PC-3 (cell line): ENCODE data around the gene KNTC1. TPM values are rescaled to one million over a fixed set of nuclear protein-coding genes. Genes with fewer than 3 reads are reported as not detected.

ENCODE experiments used
- ATAC-seq: fragments of 200-7000 bp; cut with Tn5 transposase; 2 replicates; pipeline ENCODE4 v1.9.1; 2020; ENCODE audit warnings: mild to moderate bottlenecking, moderate library complexity
- BruUV-seq: library from RNA; stranded (reverse); fragments of 400-500 nt; replicated peaks from 2 replicates; lab custom pipeline; 2021; lab: Mats Ljungman, UMichigan
- CTCF ChIA-PET: fragments of 300-600 bp; sonication (Branson Sonifier 250); formaldehyde crosslinking; loops from one replicate; lab custom pipeline; 2022; ENCODE audit warnings: antibody characterized with exemption; lab: Charles Lee
- POLR2A ChIA-PET: fragments of 300-600 bp; sonication (Branson Sonifier 250); formaldehyde crosslinking; loops from one replicate; lab custom pipeline; 2022; ENCODE audit warnings: antibody characterized with exemption; ENCODE audit not compliant: unreplicated experiment; lab: Charles Lee
- DNase-seq: peaks from one replicate; pipeline ENCODE4 v3.0.0-alpha.2; 2015
- H2AFZ ChIP-seq: fragments of 300-600 bp; sonication (generic); 2 replicates; pipeline ENCODE4 v1.6.0; 2016; ENCODE audit warnings: antibody characterized with exemption, low read length
- H3F3A ChIP-seq: fragments of 300-600 bp; sonication (generic); one replicate; pipeline ENCODE4 v1.6.0; 2017; ENCODE audit warnings: antibody characterized with exemption, low read length, control low read depth, mild to moderate bottlenecking; ENCODE audit not compliant: unreplicated experiment
- H3K27ac ChIP-seq: fragments of 300-600 bp; sonication (generic); 2 replicates; pipeline ENCODE4 v1.5.1; 2016; ENCODE audit warnings: mild to moderate bottlenecking, low read length
- H3K27me3 ChIP-seq: fragments of 300-600 bp; sonication (generic); 2 replicates; pipeline ENCODE4 v1.6.1; 2016; ENCODE audit warnings: low read length, mixed read lengths
- H3K36me3 ChIP-seq: fragments of 300-600 bp; sonication (generic); 2 replicates; pipeline ENCODE4 v1.6.1; 2016; ENCODE audit warnings: low read depth, mixed run types, low read length, mixed read lengths
- H3K4me1 ChIP-seq: fragments of 300-600 bp; sonication (generic); 2 replicates; pipeline ENCODE4 v1.5.1; 2016; ENCODE audit warnings: low read length; ENCODE audit not compliant: insufficient read depth
- H3K4me2 ChIP-seq: fragments of 300-600 bp; sonication (generic); 2 replicates; pipeline ENCODE4 v1.6.0; 2016; ENCODE audit warnings: low read length
- H3K4me3 ChIP-seq: fragments of 300-600 bp; sonication (generic); 2 replicates; pipeline ENCODE4 v1.5.1; 2016; ENCODE audit warnings: mild to moderate bottlenecking, low read length, mixed read lengths
- H3K79me2 ChIP-seq: fragments of 300-600 bp; sonication (generic); 2 replicates; pipeline ENCODE4 v1.6.1; 2017; ENCODE audit warnings: low read length, mixed read lengths
- H3K9ac ChIP-seq: fragments of 300-600 bp; sonication (generic); 2 replicates; pipeline ENCODE4 v1.6.0; 2016; ENCODE audit warnings: mild to moderate bottlenecking, low read length
- H3K9me2 ChIP-seq: fragments of 300-600 bp; sonication (generic); replicated peaks from 2 replicates; pipeline ENCODE4 v1.6.1; 2016; ENCODE audit warnings: mixed run types, low read length, mixed read lengths
- H3K9me3 ChIP-seq: fragments of 300-600 bp; sonication (generic); 2 replicates; pipeline ENCODE4 v1.6.1; 2016; ENCODE audit warnings: low read length, mixed read lengths
- H4K20me1 ChIP-seq: fragments of 300-600 bp; sonication (generic); 2 replicates; pipeline ENCODE4 v1.6.1; 2016; ENCODE audit warnings: low read length, mixed read lengths
- CTCF ChIP-seq: fragments of 300-600 bp; sonication (generic); conservative IDR thresholded peaks from 2 replicates; pipeline ENCODE4 v1.5.1; 2017; ENCODE audit warnings: antibody characterized with exemption, low read depth, mild to moderate bottlenecking, low read length
- EZH2 ChIP-seq: fragments of 300-600 bp; sonication (generic); IDR thresholded peaks from one replicate; pipeline ENCODE4 v1.6.1; 2017; ENCODE audit warnings: antibody characterized with exemption, mild to moderate bottlenecking, low read length; ENCODE audit not compliant: unreplicated experiment
- EZH2phosphoT487 ChIP-seq: fragments of 300-600 bp; sonication (generic); IDR thresholded peaks from 2 replicates; pipeline ENCODE4 v1.6.1; 2018; ENCODE audit warnings: mild to moderate bottlenecking, antibody characterized with exemption, low read length, borderline replicate concordance
- intact Hi-C: fragments of 100-400 bp; cut with micrococcal nuclease; formaldehyde crosslinking; loops from 2 replicates; pipeline ENCODE4 v1.9.0; 2023
- total RNA-seq: library from RNA; depleted of rRNA; stranded (reverse); fragments of >200 nt; gene quantifications from 2 replicates; pipeline ENCODE4 v1.2.3, GENCODE V29; 2014

The KNTC1 gene
- total RNA-seq, 1 experiment from 2014 or later: 80.3 TPM

GRCh38 chr12:122659579-122659978, 132.5 kb downstream of the KNTC1 start:
- no TSS peak for BruUV-seq

GRCh38 chr12:122661246-122661645, 134.2 kb downstream of the KNTC1 start:
- CTCF ChIA-PET: no interaction called here
- intact Hi-C loops: no loop called here
- Histone ChIP-seq H3K27me3 (no peaks in the 10 kb centered on the region), H3K9ac (no peak overlapping the region), H3K4me3 (no peak overlapping the region), H3K4me1 (peaks cover 5% of the 10 kb centered on the region; the same call in 1 of the 2 replicates), H3K79me2 (no peaks in the 10 kb centered on the region), H3K9me3 (no peaks in the 10 kb centered on the region), H3K36me3 (no peaks in the 10 kb centered on the region), H3F3A (no peaks in the 10 kb centered on the region), H2AFZ (no peak overlapping the region), H3K9me2 (no peaks in the 10 kb centered on the region), H4K20me1 (no peaks in the 10 kb centered on the region), H3K4me2 (no peak overlapping the region), H3K27ac (no peak overlapping the region)
- POLR2A ChIA-PET: no interaction called here
- BruUV-seq: no TSS peak
- DNase-seq (no peak), ATAC-seq (no peak)
- no peak for TF ChIP-seq EZH2phosphoT487
- TF ChIP-seq EZH2: no peak
- no peak for TF ChIP-seq CTCF

More at GRCh38 chr12:122659579-122659978, 132.5 kb downstream of the KNTC1 start:
- intact Hi-C loops: no loop called here
- ChIA-PET CTCF (no interaction called here), POLR2A (no interaction called here)
- no peaks in the 10 kb centered on the region for H3K9me2 ChIP-seq
- H3F3A ChIP-seq: no peaks in the 10 kb centered on the region
- H3K79me2 ChIP-seq: no peaks in the 10 kb centered on the region
- DNase-seq (no peak), ATAC-seq (no peak; the same call in 1 of the 2 replicates)
- no peak overlapping the region for H3K27ac ChIP-seq
- no peak overlapping the region for H3K9ac ChIP-seq
- no peak for TF ChIP-seq CTCF
- no peak for TF ChIP-seq EZH2
- TF ChIP-seq EZH2phosphoT487: no peak
- no peaks in the 10 kb centered on the region for H3K9me3 ChIP-seq
- H2AFZ ChIP-seq: no peak overlapping the region
- H3K36me3 ChIP-seq: no peaks in the 10 kb centered on the region
- H3K4me1 ChIP-seq: peaks cover 5% of the 10 kb centered on the region; the same call in 1 of the 2 replicates
- H3K4me2 ChIP-seq: no peak overlapping the region
- H3K4me3 ChIP-seq: no peak overlapping the region
- no peaks in the 10 kb centered on the region for H3K27me3 ChIP-seq
- no peaks in the 10 kb centered on the region for H4K20me1 ChIP-seq

- no peaks in the 10 kb centered on the region for H3K27me3 ChIP-seq
These were observed 134.9 kb downstream of the KNTC1 start for GRCh38 chr12:122661938-122662337.

More at GRCh38 chr12:122661938-122662337, 134.9 kb downstream of the KNTC1 start:
- ChIA-PET POLR2A (no interaction called here), CTCF (interaction anchor here (0.6 kb wide), 1 partner anchor 25 kb away, joined by 5 read pairs; no protein-coding TSS in a partner anchor)
- H4K20me1 ChIP-seq: no peaks in the 10 kb centered on the region
- no peak overlapping the region for H3K4me3 ChIP-seq
- H3K4me1 ChIP-seq: peaks cover 5% of the 10 kb centered on the region; the same call in 1 of the 2 replicates
- no peaks in the 10 kb centered on the region for H3K9me2 ChIP-seq
- BruUV-seq: no TSS peak
- TF ChIP-seq EZH2phosphoT487 (no peak), EZH2 (no peak), CTCF (no peak)
- H3F3A ChIP-seq: no peaks in the 10 kb centered on the region
- DNase-seq (no peak), ATAC-seq (no peak)
- H3K27ac ChIP-seq: no peak overlapping the region
- no peaks in the 10 kb centered on the region for H3K9me3 ChIP-seq
- no peak overlapping the region for H3K9ac ChIP-seq
- H3K36me3 ChIP-seq: no peaks in the 10 kb centered on the region
- no peaks in the 10 kb centered on the region for H3K79me2 ChIP-seq
- intact Hi-C loops: no loop called here
- no peak overlapping the region for H3K4me2 ChIP-seq
- H2AFZ ChIP-seq: no peak overlapping the region
